Neural crest cell (in vitro differentiated cells): ENCODE data around the gene WDR33. TPM values are rescaled to one million over a fixed set of nuclear protein-coding genes. Genes with fewer than 3 reads are reported as not detected.
A peak's percentile ranks its signal among the peaks of the same experiment; 100 is the strongest.

Source experiments
- DNase-seq: peaks from one replicate; pipeline ENCODE4 v3.0.0; 2021; ENCODE audit warnings: low read depth, mixed read lengths, low spot score
- H3K27ac Mint-ChIP-seq: one replicate; pipeline ENCODE4 v1.8.0; 2021; ENCODE audit warnings: mild to moderate bottlenecking, mixed read lengths; ENCODE audit not compliant: unreplicated experiment
- H3K27me3 Mint-ChIP-seq: 2 replicates; pipeline ENCODE4 v1.8.0; 2021; ENCODE audit warnings: low read depth, mild to moderate bottlenecking, mixed read lengths
- H3K36me3 Mint-ChIP-seq: 2 replicates; pipeline ENCODE4 v1.8.0; 2021; ENCODE audit warnings: low read depth, mild to moderate bottlenecking, mixed read lengths
- H3K4me1 Mint-ChIP-seq: 2 replicates; pipeline ENCODE4 v1.8.0; 2021; ENCODE audit warnings: mixed read lengths
- H3K4me3 Mint-ChIP-seq: one replicate; pipeline ENCODE4 v1.8.0; 2021; ENCODE audit warnings: mild to moderate bottlenecking, mixed read lengths
- H3K9me3 Mint-ChIP-seq: 2 replicates; pipeline ENCODE4 v1.8.0; 2021; ENCODE audit warnings: mixed read lengths
- CTCF ChIP-seq: fragments of 200-600 bp; sonication (generic); conservative IDR thresholded peaks from 2 replicates; pipeline ENCODE4 v1.5.0; 2021; ENCODE audit warnings: antibody characterized with exemption, mild to moderate bottlenecking
- total RNA-seq: library from RNA; stranded (reverse); gene quantifications from 2 replicates; pipeline ENCODE4 v1.2.1, GENCODE V29; 2021

The WDR33 gene
- total RNA-seq, 1 donor from 2014 or later = 72.4 TPM

- Mint-ChIP-seq H3K27ac (peak overlapping the region; percentile 50), H3K9me3 (no peaks in the 10 kb centered on the region), H3K27me3 (no peaks in the 10 kb centered on the region), H3K36me3 (peaks cover 17% of the 10 kb centered on the region), H3K4me1 (peaks cover 38% of the 10 kb centered on the region), H3K4me3 (peak overlapping the region; percentile 79)
- DNase-seq = no peak
- no peak for TF ChIP-seq CTCF
These were observed 106.2 kb downstream of the WDR33 start for GRCh38 chr2:127704641-127705390.

- peak overlapping the region; percentile 82 for H3K4me3 Mint-ChIP-seq
- no peak for TF ChIP-seq CTCF
- H3K27me3 Mint-ChIP-seq = no peaks in the 10 kb centered on the region
- no peaks in the 10 kb centered on the region for H3K9me3 Mint-ChIP-seq
- DNase-seq = no peak
- peaks cover 17% of the 10 kb centered on the region for H3K36me3 Mint-ChIP-seq
- peaks cover 38% of the 10 kb centered on the region for H3K4me1 Mint-ChIP-seq
- H3K27ac Mint-ChIP-seq = no peak overlapping the region
These were observed 107.7 kb downstream of the WDR33 start for GRCh38 chr2:127703282-127703681.

- no peak for TF ChIP-seq CTCF
These were observed 108.5 kb downstream of the WDR33 start for GRCh38 chr2:127702395-127703009.

GRCh38 chr2:127701651-127702394 lies 109.1 kb downstream of the WDR33 start:
- DNase-seq = peak; percentile 66
- Mint-ChIP-seq H3K27ac (peak overlapping the region; percentile 83), H3K36me3 (peaks cover 13% of the 10 kb centered on the region), H3K9me3 (no peaks in the 10 kb centered on the region), H3K27me3 (no peaks in the 10 kb centered on the region), H3K4me1 (peaks cover 38% of the 10 kb centered on the region), H3K4me3 (peak overlapping the region; percentile 97)
- peak; percentile 41 for TF ChIP-seq CTCF

More at GRCh38 chr2:127702395-127703009, 108.5 kb downstream of the WDR33 start:
- Mint-ChIP-seq H3K27ac (peak overlapping the region; percentile 83), H3K4me3 (peak overlapping the region; percentile 82), H3K4me1 (peaks cover 38% of the 10 kb centered on the region), H3K9me3 (no peaks in the 10 kb centered on the region), H3K27me3 (no peaks in the 10 kb centered on the region), H3K36me3 (peaks cover 15% of the 10 kb centered on the region)
- no peak for DNase-seq

GRCh38 chr2:127701193-127701650 lies 109.7 kb downstream of the WDR33 start, which contains the start of gene SFT2D3:
TSS of gene SFT2D3 (plus strand) at chr2:127701497. CDS start at chr2:127701529, 32 bp downstream.
- H3K36me3 Mint-ChIP-seq = peaks cover 10% of the 10 kb centered on the region
- TF ChIP-seq CTCF = no peak

More at GRCh38 chr2:127701193-127701650, 109.7 kb downstream of the WDR33 start, which contains the start of gene SFT2D3:
- H3K27ac Mint-ChIP-seq = peak within 1 kb of the TSS; percentile 99
- H3K4me1 Mint-ChIP-seq = peaks cover 35% of the 10 kb centered on the region
- peak within 1 kb of the TSS; percentile 97 for H3K4me3 Mint-ChIP-seq
- DNase-seq = peak; percentile 80
- H3K9me3 Mint-ChIP-seq = no peaks in the 10 kb centered on the region
- no peaks in the 10 kb centered on the region for H3K27me3 Mint-ChIP-seq
